Activated T-helper 2 cell treated with anti-CD3 and anti-CD28 coated beads, Interferon-gamma antibody, Interleukin-2, Interleukin-4, amounts not matched to agents 10 μg/mL and 5 μg/mL and 100 μg/mL, durations not matched to agents 14 hours and 24 hours and 36 hours (primary cell): ENCODE results near the gene SCAMP4. TPM values are rescaled to one million over a fixed set of nuclear protein-coding genes. Genes with fewer than 3 reads are reported as not detected.

ENCODE experiments used
- DNase-seq: peaks from one replicate; pipeline ENCODE4 v3.0.0; 2021; ENCODE audit warnings: low spot score
- H3K27ac Mint-ChIP-seq: one replicate; pipeline ENCODE4 v1.8.0; 2021; ENCODE audit warnings: mixed read lengths
- H3K27me3 Mint-ChIP-seq: one replicate; pipeline ENCODE4 v1.8.0; 2021; ENCODE audit warnings: low read depth, mixed read lengths
- H3K36me3 Mint-ChIP-seq: one replicate; pipeline ENCODE4 v1.8.0; 2021; ENCODE audit warnings: low read depth, mixed read lengths
- H3K4me1 Mint-ChIP-seq: one replicate; pipeline ENCODE4 v1.8.0; 2021; ENCODE audit warnings: low read depth, mixed read lengths
- H3K4me3 Mint-ChIP-seq: one replicate; pipeline ENCODE4 v1.8.0; 2021; ENCODE audit warnings: low read depth, mild to moderate bottlenecking, moderate library complexity, mixed read lengths
- H3K9me3 Mint-ChIP-seq: one replicate; pipeline ENCODE4 v1.8.0; 2021; ENCODE audit warnings: mixed read lengths
- intact Hi-C: fragments of 100-400 bp; cut with micrococcal nuclease; formaldehyde crosslinking; loops from one replicate; pipeline ENCODE4 v1.15.1; 2023
- total RNA-seq: library from RNA; stranded (reverse); gene quantifications from 2 replicates; pipeline ENCODE4 v1.2.3, GENCODE V29; 2022

Gene SCAMP4
- total RNA-seq, 1 donor from 2014 or later: 37.9 TPM

DNA sequence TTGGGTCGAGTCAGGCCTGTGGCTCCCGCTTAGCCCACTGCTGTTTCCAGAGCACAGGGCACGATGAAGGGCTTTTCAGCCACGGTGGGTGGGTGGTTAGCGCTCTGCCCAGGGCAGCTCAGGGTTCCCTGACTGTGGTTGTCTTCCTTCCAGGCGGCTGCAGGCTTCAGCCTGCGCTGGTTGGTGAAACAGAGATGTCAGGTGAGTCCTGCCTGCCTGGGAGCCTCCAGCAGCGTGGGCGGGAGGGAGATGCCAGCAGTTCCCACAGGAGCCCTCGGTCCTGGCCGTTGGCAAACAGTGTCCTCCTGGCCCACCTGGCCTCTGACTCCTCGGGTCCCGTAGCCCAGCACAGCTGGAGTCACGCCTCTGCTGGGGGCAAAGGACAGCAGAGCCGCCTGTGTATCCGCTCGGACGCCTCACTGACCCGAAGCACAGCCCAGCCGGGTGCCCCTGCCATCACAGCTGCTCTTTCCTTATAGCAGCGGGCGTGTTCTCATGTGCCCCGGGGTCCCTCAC, 9.7 kb downstream of the SCAMP4 start:
- no peak overlapping the region for H3K27ac Mint-ChIP-seq
- no peak for DNase-seq
- intact Hi-C loops: no loop called here
- H3K27me3 Mint-ChIP-seq: no peaks in the 10 kb centered on the region
- H3K9me3 Mint-ChIP-seq: no peaks in the 10 kb centered on the region
- peaks cover 3% of the 10 kb centered on the region for H3K4me1 Mint-ChIP-seq
- peaks cover 5% of the 10 kb centered on the region for H3K36me3 Mint-ChIP-seq
- no peak overlapping the region for H3K4me3 Mint-ChIP-seq

DNA sequence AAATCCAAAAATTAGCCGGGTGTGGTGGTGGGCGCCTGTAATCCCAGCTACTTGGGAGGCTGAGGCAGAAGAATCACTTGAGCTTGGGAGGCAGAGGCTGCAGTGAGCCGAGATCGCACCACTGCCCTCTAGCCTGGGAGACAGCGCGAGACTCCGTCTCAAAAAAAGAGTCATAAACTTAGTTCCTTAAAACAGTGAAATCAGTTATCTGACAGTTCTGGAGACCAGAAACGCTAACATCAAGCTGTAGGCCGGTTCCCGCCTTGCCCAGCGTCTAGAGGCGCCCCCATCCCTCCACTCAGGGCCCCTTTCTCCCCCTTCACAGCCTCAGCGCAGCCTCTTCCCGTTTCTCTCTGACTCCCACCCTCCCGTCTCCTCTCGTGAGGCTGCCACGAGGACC, 11.9 kb downstream of the SCAMP4 start:
- H3K4me1 Mint-ChIP-seq: peaks cover 7% of the 10 kb centered on the region
- no peak overlapping the region for H3K27ac Mint-ChIP-seq
- intact Hi-C loops: no loop called here
- no peaks in the 10 kb centered on the region for H3K27me3 Mint-ChIP-seq
- DNase-seq: no peak
- peaks cover 11% of the 10 kb centered on the region for H3K36me3 Mint-ChIP-seq
- H3K4me3 Mint-ChIP-seq: no peak overlapping the region
- H3K9me3 Mint-ChIP-seq: no peaks in the 10 kb centered on the region

DNA sequence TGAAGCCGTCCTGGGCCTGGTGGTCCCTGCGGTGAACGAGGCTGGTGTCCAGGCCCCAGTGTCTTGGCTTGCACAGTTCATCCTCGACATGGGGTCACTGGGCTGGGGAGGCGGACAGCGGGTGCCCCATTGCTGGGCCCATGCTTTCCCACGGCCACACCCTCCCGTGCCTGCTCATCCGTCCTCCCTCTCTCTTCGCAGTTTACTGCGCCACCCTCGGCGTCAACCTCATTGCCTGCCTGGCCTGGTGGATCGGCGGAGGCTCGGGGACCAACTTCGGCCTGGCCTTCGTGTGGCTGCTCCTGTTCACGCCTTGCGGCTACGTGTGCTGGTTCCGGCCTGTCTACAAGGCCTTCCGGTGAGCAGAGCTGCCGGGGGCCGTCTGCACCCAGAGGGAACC, 12.7 kb downstream of the SCAMP4 start:
- DNase-seq: no peak
- no peak overlapping the region for H3K27ac Mint-ChIP-seq

DNA sequence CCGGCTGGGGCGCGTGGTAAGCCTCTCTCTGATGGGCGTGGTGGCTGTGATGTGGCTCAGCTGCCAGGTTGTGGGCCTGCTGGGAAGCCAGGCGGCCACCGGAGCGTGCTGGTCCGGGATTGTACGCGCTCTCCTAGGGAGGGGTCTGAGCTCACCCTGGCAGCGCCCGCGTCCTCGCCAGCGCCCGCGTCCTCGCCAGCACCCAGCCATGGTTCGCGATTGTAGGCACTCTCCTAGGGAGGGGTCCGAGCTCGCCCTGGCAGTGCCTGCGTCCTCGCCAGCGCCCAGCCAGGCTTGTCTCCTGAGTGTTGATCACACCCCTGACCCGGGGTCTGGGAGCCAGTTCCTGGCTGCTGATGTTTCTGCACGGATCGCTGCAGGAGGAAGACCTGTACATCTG, 13.8 kb downstream of the SCAMP4 start:
- Mint-ChIP-seq H3K36me3 (peaks cover 10% of the 10 kb centered on the region), H3K9me3 (no peaks in the 10 kb centered on the region), H3K4me3 (no peak overlapping the region), H3K4me1 (peaks cover 12% of the 10 kb centered on the region), H3K27ac (no peak overlapping the region), H3K27me3 (no peaks in the 10 kb centered on the region)
- intact Hi-C loops: no loop called here
- DNase-seq: no peak

More for the DNA sequence above, 12.7 kb downstream of the SCAMP4 start:
- Mint-ChIP-seq H3K9me3 (no peaks in the 10 kb centered on the region), H3K4me3 (no peak overlapping the region), H3K36me3 (peaks cover 11% of the 10 kb centered on the region), H3K4me1 (peaks cover 8% of the 10 kb centered on the region), H3K27me3 (no peaks in the 10 kb centered on the region)
- intact Hi-C loops: no loop called here

DNA sequence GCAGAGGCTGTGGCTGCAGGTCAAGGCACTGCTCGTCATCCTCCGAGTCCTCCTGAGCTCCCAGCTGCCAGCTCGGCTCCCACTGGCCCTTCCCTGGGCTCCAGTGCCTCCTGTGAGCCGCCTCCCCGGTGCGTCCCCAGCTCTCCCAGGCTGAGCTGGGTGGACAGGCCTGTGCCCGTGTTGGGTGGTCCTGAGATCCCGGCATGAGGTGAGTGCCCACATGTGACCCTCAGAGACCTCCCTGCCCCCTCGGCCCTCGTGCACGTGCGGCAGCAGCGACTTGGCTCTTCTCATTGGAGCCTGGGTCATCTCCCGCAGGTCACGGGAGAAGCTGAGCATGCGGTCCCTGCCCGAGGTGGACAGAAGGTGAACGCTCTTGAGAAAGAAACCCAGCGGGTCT, 15.4 kb downstream of the SCAMP4 start:
- Mint-ChIP-seq H3K4me1 (peaks cover 12% of the 10 kb centered on the region), H3K27me3 (no peaks in the 10 kb centered on the region), H3K27ac (no peak overlapping the region), H3K9me3 (no peaks in the 10 kb centered on the region), H3K36me3 (peaks cover 13% of the 10 kb centered on the region), H3K4me3 (no peak overlapping the region)
- no peak for DNase-seq
- intact Hi-C loops: no loop called here

DNA sequence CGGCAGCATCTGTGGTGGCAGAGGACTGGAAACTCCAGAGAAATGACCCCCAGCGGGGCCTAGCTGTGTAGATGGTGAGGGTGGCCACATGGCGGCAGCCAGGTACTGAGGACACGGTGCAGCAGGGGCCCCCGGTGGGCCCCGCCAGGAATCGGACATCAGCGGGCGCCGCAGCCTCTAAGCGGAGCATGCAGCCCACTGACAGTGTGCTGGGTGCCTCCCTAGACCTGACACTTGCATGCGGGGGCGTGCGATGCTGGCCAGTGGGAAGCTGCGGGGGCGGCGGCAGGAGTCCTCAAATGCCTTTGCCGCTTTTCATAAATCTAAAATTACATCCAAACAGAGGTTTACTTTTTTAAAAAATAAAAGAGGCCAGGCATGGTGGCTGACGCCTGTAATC, 16.1 kb downstream of the SCAMP4 start:
- DNase-seq: no peak
- Mint-ChIP-seq H3K27me3 (no peaks in the 10 kb centered on the region), H3K36me3 (peaks cover 13% of the 10 kb centered on the region), H3K4me3 (no peak overlapping the region), H3K4me1 (peaks cover 12% of the 10 kb centered on the region), H3K9me3 (no peaks in the 10 kb centered on the region), H3K27ac (no peak overlapping the region)
- intact Hi-C loops: no loop called here

DNA sequence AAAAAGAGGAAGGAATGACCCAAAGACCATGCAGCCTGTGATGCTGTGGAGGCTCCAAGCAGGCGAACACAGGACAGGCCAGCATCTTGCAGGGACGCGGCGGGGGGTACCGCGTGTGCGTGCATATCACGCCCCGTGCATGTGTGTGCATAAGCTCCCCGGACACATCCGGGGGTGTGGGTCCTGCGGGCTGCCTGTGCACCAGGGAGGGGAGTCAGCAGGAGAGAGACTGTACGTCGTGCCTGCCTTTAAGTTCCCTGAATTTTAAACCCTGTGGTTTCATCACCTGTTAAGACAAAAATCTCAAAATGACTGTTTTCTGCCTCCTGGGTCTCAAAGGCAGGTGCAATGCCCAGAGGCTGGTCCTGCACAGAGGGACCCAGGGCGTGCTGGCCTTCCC, 16.6 kb downstream of the SCAMP4 start:
- H3K27me3 Mint-ChIP-seq: no peaks in the 10 kb centered on the region
- peaks cover 13% of the 10 kb centered on the region for H3K36me3 Mint-ChIP-seq
- H3K9me3 Mint-ChIP-seq: no peaks in the 10 kb centered on the region

DNA sequence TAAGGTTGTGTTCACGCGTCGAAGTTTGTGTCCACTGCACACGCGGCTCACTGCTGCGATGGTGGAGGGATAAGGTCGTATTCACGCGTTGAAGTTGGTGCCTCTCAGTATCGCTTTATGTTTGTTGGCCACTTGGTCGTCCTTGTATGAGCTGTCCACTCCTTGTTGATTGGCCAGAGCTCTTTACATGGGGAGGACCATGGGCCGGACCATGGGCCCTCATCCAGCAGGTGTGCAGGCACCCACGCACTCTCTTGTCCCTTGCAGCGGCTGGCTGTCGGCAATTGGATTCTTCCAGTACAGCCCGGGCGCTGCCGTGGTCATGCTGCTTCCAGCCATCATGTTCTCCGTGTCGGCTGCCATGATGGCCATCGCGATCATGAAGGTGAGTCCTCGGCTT, 17.6 kb downstream of the SCAMP4 start:
- Mint-ChIP-seq H3K9me3 (no peaks in the 10 kb centered on the region), H3K27me3 (no peaks in the 10 kb centered on the region), H3K4me1 (peaks cover 15% of the 10 kb centered on the region), H3K4me3 (no peak overlapping the region), H3K36me3 (peaks cover 16% of the 10 kb centered on the region), H3K27ac (peak overlapping the region; percentile 12)
- intact Hi-C loops: no loop called here
- no peak for DNase-seq

More for the DNA sequence above, 16.6 kb downstream of the SCAMP4 start:
- Mint-ChIP-seq H3K27ac (no peak overlapping the region), H3K4me1 (peaks cover 12% of the 10 kb centered on the region), H3K4me3 (no peak overlapping the region)
- no peak for DNase-seq
- intact Hi-C loops: no loop called here

DNA sequence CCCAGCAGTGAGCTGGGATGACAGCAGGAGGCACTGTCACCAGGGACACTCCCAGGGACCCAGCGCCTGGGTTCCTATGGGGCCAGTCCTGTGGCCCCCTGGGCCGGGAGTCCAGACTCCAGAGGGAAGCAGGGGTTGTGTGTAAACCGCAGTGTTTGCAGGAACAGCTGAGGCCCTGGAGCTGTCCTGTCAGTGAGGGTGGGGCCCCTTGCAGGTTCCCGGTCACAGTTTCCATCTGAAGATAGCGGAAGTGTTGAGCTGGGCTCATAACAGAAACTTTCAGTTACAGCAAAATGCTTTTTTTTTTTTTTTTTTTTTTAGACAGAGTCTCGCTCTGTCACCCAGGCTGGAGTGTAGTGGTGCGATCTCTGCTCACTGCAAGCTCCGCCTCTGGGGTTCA, 18.1 kb downstream of the SCAMP4 start:
- DNase-seq: peak; percentile 43
- Mint-ChIP-seq H3K27me3 (no peaks in the 10 kb centered on the region), H3K9me3 (no peaks in the 10 kb centered on the region), H3K4me3 (no peak overlapping the region), H3K4me1 (peaks cover 18% of the 10 kb centered on the region), H3K27ac (peak overlapping the region; percentile 33), H3K36me3 (peaks cover 19% of the 10 kb centered on the region)
- intact Hi-C loops: no loop called here

DNA sequence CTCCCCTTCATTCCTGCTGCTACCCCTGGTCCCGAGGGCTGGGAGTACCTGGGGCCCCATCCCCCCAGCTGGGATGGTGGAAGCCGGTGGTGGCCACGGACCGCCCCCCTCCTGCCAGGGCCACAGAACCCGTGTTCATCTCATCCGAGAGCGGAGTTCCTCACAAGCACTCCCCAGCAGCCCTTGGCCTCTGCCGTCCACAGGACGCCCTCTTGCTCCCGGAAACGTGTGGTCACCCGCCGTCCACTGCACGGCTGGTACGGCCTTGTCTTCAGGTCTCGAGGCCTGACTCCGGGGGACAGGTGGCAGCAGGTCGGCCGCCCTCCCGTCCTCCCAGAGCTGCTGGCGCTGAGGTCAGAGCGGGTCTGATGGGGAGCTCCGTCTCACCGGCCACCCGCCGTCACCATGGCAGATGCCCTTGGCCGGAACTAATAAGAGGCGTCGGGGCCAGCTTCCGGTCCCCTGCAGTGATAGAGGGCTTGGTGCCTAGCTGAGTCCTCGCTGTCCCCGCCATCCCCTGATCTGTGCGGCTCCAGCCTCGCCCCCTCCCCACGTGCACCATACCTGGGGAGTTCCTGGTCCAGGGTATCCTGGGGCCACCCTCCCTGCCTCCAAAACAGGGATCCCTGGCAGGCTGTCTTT, 19.2 kb downstream of the SCAMP4 start:
- Mint-ChIP-seq H3K9me3 (no peaks in the 10 kb centered on the region), H3K27me3 (no peaks in the 10 kb centered on the region), H3K4me3 (no peak overlapping the region), H3K36me3 (peaks cover 19% of the 10 kb centered on the region), H3K4me1 (peaks cover 19% of the 10 kb centered on the region), H3K27ac (no peak overlapping the region)
- intact Hi-C loops: no loop called here
- DNase-seq: no peak

DNA sequence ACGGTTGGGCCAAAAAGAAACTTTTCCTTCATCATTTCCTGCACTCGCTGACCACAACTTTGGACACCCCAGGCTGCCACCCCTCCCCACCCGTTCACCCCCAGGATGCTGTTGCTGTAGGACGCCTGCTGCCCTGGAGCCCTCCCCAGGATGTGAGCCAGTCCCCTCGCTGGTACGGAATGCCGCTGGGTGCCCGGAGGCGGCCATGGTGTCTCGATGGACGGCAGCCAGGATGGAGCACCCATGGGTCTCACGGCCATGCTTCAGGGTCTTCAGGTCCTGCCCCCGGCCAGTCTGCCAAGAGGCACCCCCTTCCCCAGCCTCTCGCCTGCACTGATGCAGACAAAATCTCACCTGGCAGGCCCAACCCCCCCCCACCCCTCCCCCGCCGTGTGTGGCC, 20.3 kb downstream of the SCAMP4 start:
- DNase-seq: no peak
- Mint-ChIP-seq H3K9me3 (no peaks in the 10 kb centered on the region), H3K36me3 (peaks cover 19% of the 10 kb centered on the region), H3K27ac (no peak overlapping the region), H3K27me3 (no peaks in the 10 kb centered on the region), H3K4me1 (peaks cover 20% of the 10 kb centered on the region), H3K4me3 (no peak overlapping the region)
- intact Hi-C loops: no loop called here

DNA sequence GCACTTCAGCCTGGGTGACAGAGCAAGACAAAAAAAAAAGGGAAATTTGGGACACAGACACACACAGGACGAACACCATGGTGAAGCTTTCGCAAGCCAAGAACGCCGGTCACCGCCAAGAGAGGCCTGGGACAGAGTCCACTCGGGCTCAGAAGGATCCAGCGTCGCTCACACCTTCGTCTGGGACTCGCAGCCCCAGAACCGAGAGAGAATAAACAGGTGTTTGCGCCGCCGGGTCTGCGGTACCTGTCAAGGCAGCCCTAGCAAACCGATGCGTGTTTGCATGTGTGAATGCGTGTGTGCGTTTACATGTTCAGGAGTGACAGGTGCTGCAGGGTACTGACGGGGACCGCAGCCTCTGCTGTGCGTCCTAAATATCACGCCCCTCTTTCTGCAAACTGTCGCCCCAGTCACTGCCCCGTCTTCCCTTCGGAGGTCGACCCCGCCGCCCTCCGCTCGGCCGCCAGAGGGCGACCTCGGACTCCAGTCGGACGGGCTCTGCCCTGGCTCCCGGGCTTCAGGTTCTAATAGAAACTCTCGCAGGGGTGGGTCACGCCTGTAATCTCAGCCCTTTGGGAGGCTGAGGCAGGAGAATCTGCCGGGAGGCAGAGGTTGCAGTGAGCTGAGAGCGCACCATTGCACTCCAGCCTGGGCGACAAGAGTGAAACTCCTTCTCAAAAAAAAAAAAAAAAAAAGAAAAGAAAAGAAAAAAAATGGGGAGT, 24.0 kb downstream of the SCAMP4 start:
- Mint-ChIP-seq H3K27me3 (no peaks in the 10 kb centered on the region), H3K9me3 (peaks cover 9% of the 10 kb centered on the region), H3K4me3 (peak overlapping the region; percentile 75), H3K27ac (no peak overlapping the region), H3K36me3 (peaks cover 22% of the 10 kb centered on the region), H3K4me1 (peaks cover 10% of the 10 kb centered on the region)
- intact Hi-C loops: loop anchor here (1.0 kb wide), 1 partner anchor 24 kb away; the partner anchor contains the start of genes ADAT3 and SCAMP4
- DNase-seq: peak; percentile 71

DNA sequence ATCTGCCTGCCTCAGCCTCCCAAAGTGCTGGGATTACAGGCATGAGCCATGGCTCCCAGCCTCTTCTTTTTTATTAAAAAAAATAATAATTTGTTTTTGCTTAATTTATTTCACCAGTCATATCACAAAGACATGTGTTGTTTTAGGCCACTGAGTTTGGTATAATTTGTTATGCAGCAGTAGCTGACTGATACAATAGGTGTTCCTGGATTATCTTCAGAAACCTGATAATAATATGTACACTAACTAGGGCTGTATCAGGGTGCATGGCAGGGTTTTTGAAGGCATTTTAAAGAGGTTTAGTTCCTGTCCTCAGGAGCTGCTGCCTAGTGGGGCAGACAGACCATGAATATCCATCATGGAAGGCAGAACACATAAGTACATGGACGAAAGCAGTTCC, 26.2 kb downstream of the SCAMP4 start:
- Mint-ChIP-seq H3K27ac (no peak overlapping the region), H3K4me1 (peaks cover 13% of the 10 kb centered on the region), H3K36me3 (peaks cover 29% of the 10 kb centered on the region), H3K9me3 (peaks cover 9% of the 10 kb centered on the region), H3K27me3 (no peaks in the 10 kb centered on the region), H3K4me3 (no peak overlapping the region)
- DNase-seq: no peak
- intact Hi-C loops: no loop called here
